Astrocyte (in vitro differentiated cells and primary cell): ENCODE results near the gene TMEM269. TPM values are rescaled to one million over a fixed set of nuclear protein-coding genes. Genes with fewer than 3 reads are reported as not detected.

ENCODE experiments used
- DNase-seq: peaks from one replicate; pipeline ENCODE4 v3.0.0-alpha.2; 2010; ENCODE audit warnings: low read depth
- FAIRE-seq: peaks from 2 replicates; lab custom pipeline; 2011; peaks lifted over from hg19 to GRCh38; lab: Jason Lieb, UNC
- H2AFZ ChIP-seq: 2 replicates; pipeline ENCODE4 v1.6.0; 2012; ENCODE audit warnings: low read depth, low read length, inconsistent platforms
- H3K27ac ChIP-seq: 2 replicates; pipeline ENCODE4 v1.5.1; 2011; ENCODE audit warnings: low read depth, low read length, inconsistent platforms
- H3K27me3 ChIP-seq: 2 replicates; pipeline ENCODE4 v1.6.0; 2011; ENCODE audit warnings: low read length, inconsistent platforms; ENCODE audit not compliant: insufficient read depth
- H3K36me3 ChIP-seq: 2 replicates; pipeline ENCODE4 v1.5.1; 2011; ENCODE audit warnings: low read length, inconsistent platforms; ENCODE audit not compliant: insufficient read depth
- H3K4me1 ChIP-seq: 2 replicates; pipeline ENCODE4 v1.5.1; 2011; ENCODE audit warnings: low read length, inconsistent platforms; ENCODE audit not compliant: insufficient read depth
- H3K4me2 ChIP-seq: 2 replicates; pipeline ENCODE4 v1.6.0; 2012; ENCODE audit warnings: low read length, inconsistent platforms
- H3K4me3 ChIP-seq: 2 replicates; pipeline ENCODE4 v1.5.1; 2011; ENCODE audit warnings: low read depth, mild to moderate bottlenecking, low read length, inconsistent platforms; ENCODE audit not compliant: insufficient read depth
- H3K79me2 ChIP-seq: 2 replicates; pipeline ENCODE4 v1.6.0; 2012; ENCODE audit warnings: mild to moderate bottlenecking, low read length, inconsistent platforms; ENCODE audit not compliant: insufficient read depth
- H3K9ac ChIP-seq: 2 replicates; pipeline ENCODE4 v1.6.0; 2012; ENCODE audit warnings: mild to moderate bottlenecking, low read length, inconsistent platforms
- H3K9me3 ChIP-seq: 2 replicates; pipeline ENCODE4 v1.5.1; 2012; ENCODE audit warnings: low read depth, mild to moderate bottlenecking, low read length, inconsistent platforms; ENCODE audit not compliant: insufficient read depth
- H4K20me1 ChIP-seq: 2 replicates; pipeline ENCODE4 v1.6.0; 2012; ENCODE audit warnings: low read length, inconsistent platforms; ENCODE audit not compliant: insufficient read depth
- H3K27ac Mint-ChIP-seq: one replicate; pipeline ENCODE4 v1.8.0; 2021; ENCODE audit warnings: mild to moderate bottlenecking, mixed read lengths; ENCODE audit not compliant: unreplicated experiment
- H3K27me3 Mint-ChIP-seq: one replicate; pipeline ENCODE4 v1.8.0; 2021; ENCODE audit warnings: low read depth, mixed read lengths; ENCODE audit not compliant: unreplicated experiment
- H3K36me3 Mint-ChIP-seq: one replicate; pipeline ENCODE4 v1.8.0; 2021; ENCODE audit warnings: low read depth, mixed read lengths; ENCODE audit not compliant: unreplicated experiment
- H3K4me1 Mint-ChIP-seq: one replicate; pipeline ENCODE4 v1.8.0; 2021; ENCODE audit warnings: low read depth, mixed read lengths; ENCODE audit not compliant: unreplicated experiment
- H3K4me3 Mint-ChIP-seq: one replicate; pipeline ENCODE4 v1.8.0; 2021; ENCODE audit warnings: mild to moderate bottlenecking, moderate library complexity, mixed read lengths; ENCODE audit not compliant: unreplicated experiment
- H3K9me3 Mint-ChIP-seq: one replicate; pipeline ENCODE4 v1.8.0; 2021; ENCODE audit warnings: mild to moderate bottlenecking, mixed read lengths; ENCODE audit not compliant: unreplicated experiment
- EZH2 ChIP-seq: IDR thresholded peaks from 2 replicates; pipeline ENCODE4 v1.6.1; 2012; ENCODE audit warnings: mild to moderate bottlenecking, low read length, inconsistent platforms; ENCODE audit not compliant: insufficient read depth
- total RNA-seq: library from RNA; stranded (reverse); gene quantifications from 2 replicates; pipeline ENCODE4 v1.2.1, GENCODE V29; 2021
- TF ChIP-seq, protein P1 (sequence below): IDR thresholded peaks from 2 replicates; pipeline ENCODE4 v1.5.1; 2011; ENCODE audit warnings: low read depth, mild to moderate bottlenecking, inconsistent platforms, low read length, moderate library complexity; ENCODE audit not compliant: insufficient read depth

TMEM269 gene
- total RNA-seq, 1 donor from 2014 or later: 0.09 TPM

DNA sequence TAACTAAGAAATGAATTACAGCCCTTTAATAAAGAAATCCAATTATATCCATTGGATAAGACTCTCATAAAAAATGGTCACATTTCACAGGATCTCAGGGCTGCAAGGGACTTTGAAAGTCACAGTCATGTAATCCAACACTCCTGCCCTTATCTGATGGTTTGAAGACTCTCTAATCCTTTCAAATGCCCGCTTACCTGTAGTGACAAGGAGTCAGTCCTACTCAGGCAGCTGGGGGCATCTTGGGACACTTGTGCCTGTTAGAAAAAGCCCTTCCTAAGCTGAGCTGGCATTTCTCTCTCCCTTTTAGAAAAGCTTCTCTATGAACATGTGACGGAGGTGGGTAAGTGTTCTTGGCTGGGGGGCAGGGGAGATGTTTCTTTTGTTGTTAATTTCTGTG is 50.6 kb downstream of the TMEM269 start:
- Histone ChIP-seq H3K27me3 (no peaks in the 10 kb centered on the region), H3K9ac (no peak overlapping the region), H4K20me1 (no peaks in the 10 kb centered on the region), H3K36me3 (no peaks in the 10 kb centered on the region), H3K9me3 (no peaks in the 10 kb centered on the region), H3K79me2 (no peaks in the 10 kb centered on the region), H3K4me2 (no peak overlapping the region), H3K4me3 (no peak overlapping the region), H2AFZ (no peak overlapping the region), H3K27ac (no peak overlapping the region), H3K4me1 (no peaks in the 10 kb centered on the region)
- peak overlapping the region; percentile 47 for H3K27ac Mint-ChIP-seq
- DNase-seq (no peak), FAIRE-seq (no peak)
- TF ChIP-seq, protein P1, sequence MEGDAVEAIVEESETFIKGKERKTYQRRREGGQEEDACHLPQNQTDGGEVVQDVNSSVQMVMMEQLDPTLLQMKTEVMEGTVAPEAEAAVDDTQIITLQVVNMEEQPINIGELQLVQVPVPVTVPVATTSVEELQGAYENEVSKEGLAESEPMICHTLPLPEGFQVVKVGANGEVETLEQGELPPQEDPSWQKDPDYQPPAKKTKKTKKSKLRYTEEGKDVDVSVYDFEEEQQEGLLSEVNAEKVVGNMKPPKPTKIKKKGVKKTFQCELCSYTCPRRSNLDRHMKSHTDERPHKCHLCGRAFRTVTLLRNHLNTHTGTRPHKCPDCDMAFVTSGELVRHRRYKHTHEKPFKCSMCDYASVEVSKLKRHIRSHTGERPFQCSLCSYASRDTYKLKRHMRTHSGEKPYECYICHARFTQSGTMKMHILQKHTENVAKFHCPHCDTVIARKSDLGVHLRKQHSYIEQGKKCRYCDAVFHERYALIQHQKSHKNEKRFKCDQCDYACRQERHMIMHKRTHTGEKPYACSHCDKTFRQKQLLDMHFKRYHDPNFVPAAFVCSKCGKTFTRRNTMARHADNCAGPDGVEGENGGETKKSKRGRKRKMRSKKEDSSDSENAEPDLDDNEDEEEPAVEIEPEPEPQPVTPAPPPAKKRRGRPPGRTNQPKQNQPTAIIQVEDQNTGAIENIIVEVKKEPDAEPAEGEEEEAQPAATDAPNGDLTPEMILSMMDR: no peak
- TF ChIP-seq EZH2: no peak
- no peak overlapping the region for H3K4me3 Mint-ChIP-seq
- H3K9me3 Mint-ChIP-seq: no peaks in the 10 kb centered on the region
- peaks cover 18% of the 10 kb centered on the region for H3K36me3 Mint-ChIP-seq
- H3K27me3 Mint-ChIP-seq: peaks cover 6% of the 10 kb centered on the region
- H3K4me1 Mint-ChIP-seq: no peaks in the 10 kb centered on the region

DNA sequence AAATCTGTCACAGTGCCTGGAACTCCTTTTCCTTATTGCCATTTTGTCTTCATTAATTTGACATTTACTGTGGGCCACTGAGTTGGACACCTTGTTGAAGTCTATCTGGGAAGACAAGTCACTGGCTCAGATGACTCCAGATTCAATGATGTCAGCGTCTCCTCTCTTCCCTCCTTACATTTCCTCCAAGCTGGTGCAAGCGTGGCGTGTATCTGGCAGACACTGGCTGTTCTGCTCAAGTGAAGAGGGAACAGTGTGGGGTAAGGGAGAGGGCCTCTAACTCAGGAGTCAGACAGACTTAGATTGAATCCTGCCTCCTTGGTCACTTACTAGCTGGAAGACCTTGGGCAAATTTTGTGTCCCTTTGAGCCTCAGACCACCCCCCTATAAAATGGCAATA is 52.9 kb downstream of the TMEM269 start:
- Histone ChIP-seq H2AFZ (no peak overlapping the region), H3K9me3 (no peaks in the 10 kb centered on the region), H3K79me2 (no peaks in the 10 kb centered on the region), H3K4me3 (no peak overlapping the region), H3K36me3 (no peaks in the 10 kb centered on the region), H3K27ac (no peak overlapping the region), H4K20me1 (no peaks in the 10 kb centered on the region), H3K4me1 (no peaks in the 10 kb centered on the region), H3K9ac (no peak overlapping the region), H3K27me3 (no peaks in the 10 kb centered on the region), H3K4me2 (no peak overlapping the region)
- peaks cover 6% of the 10 kb centered on the region for H3K27me3 Mint-ChIP-seq
- H3K9me3 Mint-ChIP-seq: no peaks in the 10 kb centered on the region
- H3K4me3 Mint-ChIP-seq: no peak overlapping the region
- no peak for DNase-seq
- TF ChIP-seq, protein P1: no peak
- no peak for TF ChIP-seq EZH2
- no peak for FAIRE-seq
- H3K4me1 Mint-ChIP-seq: no peaks in the 10 kb centered on the region
- peaks cover 21% of the 10 kb centered on the region for H3K36me3 Mint-ChIP-seq
- no peak overlapping the region for H3K27ac Mint-ChIP-seq

DNA sequence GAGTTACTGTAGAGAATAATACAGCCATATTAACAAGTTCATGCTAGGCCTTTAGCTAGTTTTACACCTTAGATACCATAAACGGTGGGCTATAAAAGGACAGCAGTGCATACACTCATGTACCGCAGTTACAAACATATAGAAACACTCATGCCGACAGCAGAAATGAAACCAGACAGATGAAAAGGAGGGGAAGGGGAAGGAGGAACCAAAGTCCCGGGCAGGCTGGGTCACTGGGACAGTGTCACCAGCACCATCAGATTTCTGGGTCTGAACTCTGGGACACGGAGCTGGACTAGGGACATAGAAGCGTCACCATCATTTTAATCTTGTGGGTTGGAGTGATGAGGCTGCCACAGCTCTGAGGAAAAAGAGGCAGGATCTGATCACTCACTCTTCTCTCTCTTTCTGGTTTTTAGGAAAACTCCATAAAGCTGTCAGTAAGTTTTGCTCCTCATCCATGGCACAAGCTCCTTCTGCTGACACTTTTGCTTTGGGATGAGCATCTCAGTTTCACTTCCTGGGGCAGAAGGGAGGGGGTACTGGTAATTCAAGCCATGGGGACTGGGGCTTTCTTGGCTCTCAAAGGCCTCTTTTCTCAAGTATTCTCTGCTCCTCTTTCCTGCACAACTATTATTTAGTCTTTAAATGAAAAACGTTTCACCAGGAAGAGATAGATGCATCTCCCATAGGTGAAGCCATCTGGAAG is 53.8 kb downstream of the TMEM269 start:
- Mint-ChIP-seq H3K36me3 (peaks cover 26% of the 10 kb centered on the region), H3K4me1 (no peaks in the 10 kb centered on the region), H3K9me3 (no peaks in the 10 kb centered on the region), H3K27me3 (peaks cover 6% of the 10 kb centered on the region), H3K27ac (no peak overlapping the region), H3K4me3 (no peak overlapping the region)
- no peak overlapping the region for H3K27ac ChIP-seq
- no peaks in the 10 kb centered on the region for H3K27me3 ChIP-seq
- no peaks in the 10 kb centered on the region for H3K4me1 ChIP-seq
- no peak overlapping the region for H3K9ac ChIP-seq
- no peak overlapping the region for H3K4me3 ChIP-seq
- TF ChIP-seq, protein P1: no peak
- TF ChIP-seq EZH2: no peak
- H3K9me3 ChIP-seq: no peaks in the 10 kb centered on the region
- FAIRE-seq: no peak
- H4K20me1 ChIP-seq: no peaks in the 10 kb centered on the region
- DNase-seq: no peak
- H3K36me3 ChIP-seq: no peaks in the 10 kb centered on the region
- no peaks in the 10 kb centered on the region for H3K79me2 ChIP-seq
- no peak overlapping the region for H2AFZ ChIP-seq
- no peak overlapping the region for H3K4me2 ChIP-seq
